Stromal cell of bone marrow (primary cell): ENCODE data around the gene SPTLC2.
"Not testable (repeated sequence)": the region's sequence is repeated elsewhere in the genome, so short reads cannot be mapped to it uniquely, and the experiment has no call there.

Source experiments
- DNase-seq: peaks from one replicate; pipeline ENCODE4 v3.0.0-alpha.2; 2012; ENCODE audit warnings: low read depth

SPTLC2 gene, protein sequence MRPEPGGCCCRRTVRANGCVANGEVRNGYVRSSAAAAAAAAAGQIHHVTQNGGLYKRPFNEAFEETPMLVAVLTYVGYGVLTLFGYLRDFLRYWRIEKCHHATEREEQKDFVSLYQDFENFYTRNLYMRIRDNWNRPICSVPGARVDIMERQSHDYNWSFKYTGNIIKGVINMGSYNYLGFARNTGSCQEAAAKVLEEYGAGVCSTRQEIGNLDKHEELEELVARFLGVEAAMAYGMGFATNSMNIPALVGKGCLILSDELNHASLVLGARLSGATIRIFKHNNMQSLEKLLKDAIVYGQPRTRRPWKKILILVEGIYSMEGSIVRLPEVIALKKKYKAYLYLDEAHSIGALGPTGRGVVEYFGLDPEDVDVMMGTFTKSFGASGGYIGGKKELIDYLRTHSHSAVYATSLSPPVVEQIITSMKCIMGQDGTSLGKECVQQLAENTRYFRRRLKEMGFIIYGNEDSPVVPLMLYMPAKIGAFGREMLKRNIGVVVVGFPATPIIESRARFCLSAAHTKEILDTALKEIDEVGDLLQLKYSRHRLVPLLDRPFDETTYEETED

DNA sequence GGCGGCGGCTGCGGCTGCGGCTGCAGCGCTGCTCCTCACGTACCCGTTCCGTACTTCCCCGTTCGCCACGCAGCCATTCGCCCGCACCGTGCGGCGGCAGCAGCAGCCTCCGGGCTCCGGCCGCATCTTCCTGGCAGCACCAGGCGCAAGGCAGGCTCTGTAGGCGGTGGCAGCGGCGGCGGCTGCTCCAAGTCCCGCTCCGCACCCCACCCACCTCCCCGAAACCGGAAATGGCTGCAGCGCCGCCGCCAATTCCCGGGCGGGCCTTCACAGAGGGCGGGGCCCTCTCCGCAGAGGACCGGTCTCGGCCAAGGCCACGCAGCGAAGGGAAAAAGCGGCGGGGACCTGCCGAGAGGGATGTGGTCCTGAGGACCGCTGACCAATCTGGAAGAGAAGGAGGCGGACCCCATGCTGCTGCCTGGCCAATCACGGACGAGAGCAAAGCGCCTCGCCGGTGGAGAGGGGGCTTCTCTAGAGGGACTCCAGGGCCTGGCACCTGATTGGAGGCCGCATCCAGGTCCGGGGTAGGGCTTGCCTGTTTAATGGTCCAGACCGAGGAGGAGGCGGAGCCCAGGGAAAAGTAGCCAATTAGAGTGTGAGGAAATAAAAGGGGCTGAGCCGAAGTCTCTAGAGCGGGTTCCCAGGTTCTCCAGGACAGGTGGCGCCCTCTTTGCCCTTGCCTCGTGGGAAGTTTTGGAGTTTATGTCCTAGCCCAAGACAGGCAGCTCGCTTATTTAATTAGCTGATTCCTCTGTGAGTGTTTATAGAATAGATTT is at the start of gene SPTLC2:
Gene SPTLC2, minus strand, starts transcription at position 184 of the 776 bp plus-strand sequence. Its CDS starts 58 bp downstream, at position 126.
- peak; percentile 99 for DNase-seq

DNA sequence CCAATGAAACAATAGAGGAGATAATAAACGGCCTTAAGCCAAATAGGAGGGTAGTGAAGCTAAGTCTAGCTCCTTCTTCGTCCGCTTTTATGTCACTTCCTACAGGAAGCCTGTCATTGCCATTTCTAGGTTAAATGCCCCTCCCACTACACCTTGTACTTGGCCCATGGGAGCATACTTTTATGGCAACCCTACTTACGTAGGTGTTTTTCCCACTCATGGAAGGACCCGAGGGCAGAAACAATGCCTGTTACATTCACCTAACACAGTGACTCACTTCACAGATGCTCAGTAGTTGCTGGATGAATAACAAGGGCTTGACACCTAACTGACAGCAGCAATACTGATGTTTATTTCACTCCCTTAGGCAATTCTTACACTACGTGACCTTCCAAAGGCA is 46.9 kb upstream of the SPTLC2 start:
- DNase-seq = no peak

DNA sequence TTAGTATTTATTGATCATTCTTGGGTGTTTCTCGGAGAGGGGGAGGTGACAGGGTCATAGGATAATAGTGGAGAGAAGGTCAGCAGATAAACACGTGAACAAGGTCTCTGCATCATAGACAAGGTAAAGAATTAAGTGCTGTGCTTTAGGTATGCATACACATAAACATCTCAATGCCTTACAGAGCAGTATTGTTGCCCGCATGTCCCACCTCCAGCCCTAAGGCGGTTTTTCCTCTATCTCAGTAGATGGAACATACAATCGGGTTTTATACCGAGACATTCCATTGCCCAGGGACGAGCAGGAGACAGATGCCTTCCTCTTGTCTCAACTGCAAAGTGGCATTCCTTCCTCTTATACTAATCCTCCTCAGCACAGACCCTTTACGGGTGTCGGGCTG is 45.1 kb upstream of the SPTLC2 start:
- DNase-seq = not testable (repeated sequence)

DNA sequence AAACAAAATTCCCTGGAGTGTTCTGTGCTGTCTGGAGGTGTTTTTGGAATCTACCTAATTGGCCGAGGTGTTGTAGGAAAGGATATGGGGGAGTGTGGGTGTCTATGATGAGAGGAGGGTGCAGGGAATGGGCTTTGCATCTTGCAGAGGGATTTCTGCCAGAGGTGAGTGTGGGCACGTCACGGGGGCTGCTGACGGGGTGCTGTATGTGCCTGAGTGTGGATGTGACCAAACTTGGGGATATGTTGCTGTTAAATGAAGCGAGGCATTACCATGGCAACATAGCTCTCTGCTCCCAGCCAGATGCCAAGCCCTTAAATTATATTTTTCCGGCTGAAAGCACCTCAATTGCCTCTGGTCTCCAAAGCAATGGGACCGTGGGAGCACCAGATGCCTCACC is 44.3 kb upstream of the SPTLC2 start:
- no peak for DNase-seq

DNA sequence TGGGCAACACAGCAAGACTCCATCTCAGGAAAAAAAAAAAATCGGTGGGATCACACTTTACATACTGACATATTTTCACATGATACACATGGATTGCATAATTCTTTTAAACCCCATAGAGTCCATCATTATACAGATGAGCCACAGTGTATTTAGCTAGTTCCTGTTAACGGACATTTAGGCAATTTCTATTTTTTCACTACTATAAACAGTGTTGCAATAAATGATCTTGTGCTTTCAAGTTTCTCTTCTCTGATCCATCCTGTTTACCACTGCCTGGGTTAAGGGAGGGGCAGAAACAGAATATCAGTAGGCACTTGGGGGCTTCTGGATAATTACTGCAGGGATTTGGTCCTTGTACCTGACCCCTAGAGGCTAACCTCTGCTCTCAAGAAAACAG is 43.4 kb upstream of the SPTLC2 start:
- DNase-seq = no peak

DNA sequence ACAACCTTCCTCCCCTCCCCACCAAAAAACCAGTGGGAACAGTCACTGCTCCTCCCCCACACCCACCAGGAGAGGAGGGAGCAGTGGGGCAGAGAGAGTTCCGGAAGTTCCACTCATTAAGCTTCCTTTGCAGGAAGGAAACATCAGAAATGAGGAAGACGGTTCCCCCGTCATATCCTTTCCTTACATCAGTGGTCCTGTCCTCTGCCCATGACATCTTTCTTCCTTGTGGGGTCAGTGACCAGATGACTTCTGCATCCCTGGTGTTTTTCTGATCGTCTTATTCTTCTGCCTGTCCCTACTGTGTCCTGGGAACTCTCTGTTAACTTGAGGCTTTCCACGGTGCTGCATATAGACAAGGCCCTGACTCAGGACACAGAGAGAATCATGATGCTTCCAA is 40.8 kb upstream of the SPTLC2 start:
- DNase-seq = no peak

DNA sequence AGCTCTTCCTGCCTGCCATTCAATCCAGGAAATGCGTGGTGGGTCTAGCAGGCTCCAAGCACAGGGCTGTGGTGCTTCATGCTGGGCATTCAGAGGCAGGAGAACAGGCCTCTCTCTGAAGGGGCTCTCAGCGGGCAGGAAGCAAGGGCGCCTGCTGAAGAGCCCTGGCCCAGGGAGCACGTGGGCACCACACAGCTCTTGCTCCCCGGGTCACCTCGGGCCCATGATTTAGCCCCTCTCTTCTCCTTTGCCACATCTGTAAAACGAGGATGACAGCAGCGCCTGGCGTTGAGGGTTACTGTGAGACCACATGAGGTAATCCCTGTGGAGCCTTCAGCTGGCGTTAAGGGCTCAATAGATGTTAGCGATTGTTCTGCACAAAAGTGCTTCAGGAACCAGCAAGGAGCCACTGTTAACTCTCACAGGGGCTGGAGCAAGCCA is 37.6 kb upstream of the SPTLC2 start:
- no peak for DNase-seq

DNA sequence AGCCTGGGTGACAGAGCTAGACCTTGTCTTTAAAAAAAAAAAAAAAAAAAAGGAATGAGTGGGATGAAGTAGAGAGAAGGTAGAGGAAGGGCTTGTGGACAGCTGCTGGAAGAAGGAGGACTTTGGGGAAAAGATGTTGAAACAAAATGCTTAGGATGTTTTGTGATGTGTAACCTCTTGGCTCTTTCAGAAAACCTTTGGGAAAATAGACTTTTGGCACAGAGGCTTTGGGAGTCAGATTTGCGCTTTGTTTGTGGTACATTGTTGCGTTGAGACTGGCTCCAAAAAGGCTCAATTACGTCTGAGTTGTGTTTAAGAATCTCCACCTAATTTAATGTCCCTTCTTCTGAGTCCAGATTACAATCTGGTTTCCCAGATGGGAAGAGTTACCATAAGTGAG is 32.9 kb upstream of the SPTLC2 start:
- no peak for DNase-seq

DNA sequence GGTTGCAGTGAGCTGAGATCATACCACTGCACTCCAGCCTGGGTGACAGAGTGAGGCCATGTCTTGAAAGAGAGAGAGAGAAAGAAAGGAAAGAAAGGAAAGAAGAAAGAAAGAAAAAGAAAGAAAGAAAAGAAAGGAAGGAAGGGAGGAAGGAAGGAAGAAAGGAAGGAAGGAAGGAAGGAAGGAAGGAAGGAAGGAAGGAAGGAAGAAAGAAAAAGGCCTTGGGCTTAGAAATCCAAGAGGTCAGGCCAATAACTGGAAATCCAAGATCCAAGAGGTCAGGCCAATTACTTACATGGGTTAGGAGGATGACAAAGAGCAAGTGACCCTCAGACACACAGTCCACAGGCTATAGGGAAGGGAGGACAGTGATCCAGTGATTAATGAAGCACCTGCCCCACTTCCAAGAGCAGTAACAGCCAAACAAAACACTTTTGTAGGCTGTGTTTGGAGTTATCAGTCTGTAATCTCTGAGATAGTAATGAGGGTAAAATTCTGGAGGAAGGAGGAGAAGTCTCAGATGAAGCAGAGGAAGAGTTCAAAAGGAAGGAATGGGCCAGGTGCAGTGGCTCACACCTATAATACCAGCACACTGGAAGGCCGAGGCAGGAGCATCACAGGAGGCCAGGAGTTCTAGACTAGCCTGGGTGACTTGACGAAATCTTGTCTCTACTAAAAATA is 32.2 kb upstream of the SPTLC2 start:
- no peak for DNase-seq

DNA sequence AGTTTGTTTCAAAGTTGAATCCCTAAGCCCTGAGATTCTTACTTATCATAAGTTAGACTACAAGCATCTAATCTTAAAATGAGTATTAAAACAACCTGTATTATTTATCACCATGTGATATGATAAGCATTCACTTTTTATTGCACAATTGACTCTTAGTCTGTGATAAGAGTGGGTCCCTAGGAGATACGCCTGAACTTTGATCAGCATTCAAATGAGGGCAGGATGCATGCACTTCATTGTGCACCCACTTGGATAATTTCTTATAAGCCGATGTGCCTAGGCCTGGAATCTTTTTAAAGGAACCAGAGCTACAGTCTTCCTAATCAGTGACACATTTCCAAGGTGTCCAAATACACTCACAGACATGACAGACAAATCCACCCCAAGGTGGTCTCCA is 31.4 kb upstream of the SPTLC2 start:
- no peak for DNase-seq

DNA sequence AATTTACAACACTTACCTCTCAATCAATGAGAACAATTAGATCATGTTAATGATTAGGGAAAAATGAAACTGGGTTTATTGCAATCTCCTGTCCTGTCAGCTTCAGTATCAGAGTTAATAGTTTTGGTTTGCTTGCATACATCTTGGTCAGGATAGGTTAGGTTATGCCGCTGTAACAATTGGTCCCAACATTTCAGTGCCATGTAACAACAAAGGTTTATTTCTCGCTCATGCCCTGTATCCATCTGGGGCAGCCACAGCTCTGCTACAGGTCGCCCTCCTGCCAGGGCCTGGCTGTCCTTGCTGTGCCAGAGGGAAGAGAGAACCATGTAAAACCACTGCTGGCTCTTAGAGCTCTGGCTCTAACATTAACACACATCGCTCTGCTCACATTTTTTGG is 30.5 kb upstream of the SPTLC2 start:
- no peak for DNase-seq

DNA sequence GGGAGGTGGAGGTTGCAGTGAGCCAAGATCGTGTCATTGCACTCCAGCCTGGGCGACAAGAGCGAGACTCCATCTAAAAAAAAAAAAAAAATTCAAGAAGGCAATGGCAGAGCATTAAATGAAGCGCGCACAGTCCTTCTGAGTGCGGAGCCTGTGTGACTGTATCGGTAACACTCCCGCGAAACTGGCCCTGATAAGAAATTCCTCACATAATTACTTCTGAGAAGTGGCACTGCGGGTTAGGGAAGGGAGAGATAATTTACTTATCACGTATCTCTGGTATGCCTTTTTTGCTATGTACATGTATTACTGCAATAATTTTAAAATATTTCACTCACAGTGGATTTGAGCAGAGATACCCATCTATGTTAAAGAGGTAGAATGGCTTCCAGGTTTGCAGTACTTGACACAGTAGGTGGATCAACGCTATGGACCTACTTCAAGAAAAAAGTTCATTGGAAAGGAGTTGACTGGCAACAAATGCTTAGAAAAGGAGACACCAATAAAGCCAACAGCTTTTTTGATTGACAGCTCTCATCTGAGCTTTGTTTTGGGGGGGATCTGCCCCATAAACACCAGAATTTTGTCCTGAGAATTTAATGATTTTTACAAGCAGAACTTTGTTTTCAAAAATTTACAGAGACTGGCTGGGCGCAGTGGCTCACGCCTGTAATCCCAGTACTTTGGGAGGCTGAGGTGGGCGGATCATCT is 29.2 kb upstream of the SPTLC2 start:
- DNase-seq = no peak

DNA sequence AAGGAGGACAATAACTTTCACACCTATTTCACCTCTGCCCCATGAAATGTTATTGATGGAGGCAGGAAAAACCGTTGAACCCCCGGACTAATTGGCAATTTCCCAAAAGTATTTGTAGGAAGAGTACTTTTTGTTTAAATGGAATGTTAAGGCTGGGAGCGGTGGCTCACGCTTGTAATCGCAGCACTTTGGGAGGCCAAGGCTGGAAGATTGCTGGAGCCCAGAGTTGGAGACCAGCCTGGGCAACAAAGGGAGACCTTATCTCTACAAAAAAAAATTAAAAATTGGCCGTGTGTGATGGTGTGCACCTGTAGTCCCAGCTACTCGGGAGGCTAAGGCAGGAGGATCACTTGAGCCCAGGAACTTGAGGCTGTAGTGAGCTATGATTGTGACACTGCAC is 26.0 kb upstream of the SPTLC2 start:
- no peak for DNase-seq

DNA sequence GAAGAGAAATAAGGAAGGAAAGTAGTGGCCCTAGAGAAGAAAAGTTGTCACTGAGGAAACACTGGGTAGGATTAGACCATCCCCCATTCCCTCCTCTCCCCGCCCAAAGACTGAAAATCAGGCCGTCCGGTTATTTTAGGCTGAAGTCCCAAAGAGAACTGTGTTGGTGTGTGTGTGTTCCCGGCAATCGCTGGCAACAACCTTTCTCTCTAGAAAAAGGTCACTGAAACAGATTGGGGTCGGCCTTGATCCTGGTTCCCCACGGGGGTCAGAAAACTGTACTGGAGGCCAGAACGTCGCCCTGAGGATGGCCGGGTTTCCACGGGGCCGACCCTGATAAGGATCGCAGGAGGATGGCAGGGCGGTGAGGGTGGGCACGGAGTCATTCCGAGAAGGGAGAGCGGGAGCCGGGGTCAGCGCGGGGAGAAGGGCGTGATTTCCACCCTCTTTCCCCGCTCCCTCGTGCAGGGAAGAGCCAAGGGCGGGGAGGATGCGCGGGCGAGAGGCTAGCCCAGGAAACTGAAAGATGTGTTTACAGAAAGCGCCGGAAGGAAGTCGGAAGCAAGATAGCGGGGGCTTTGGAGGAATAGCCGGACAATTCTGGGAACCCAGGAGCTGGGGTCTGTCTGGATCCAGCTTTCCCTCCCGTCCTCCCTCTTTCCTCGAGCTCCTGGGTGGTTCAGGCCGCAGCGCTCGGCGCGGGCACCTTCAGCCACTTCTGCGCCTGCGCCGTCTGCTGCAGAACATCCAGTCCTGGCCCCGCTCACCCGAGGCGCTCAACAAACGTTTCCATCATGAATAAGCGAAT is 25.3 kb upstream of the SPTLC2 start:
- no peak for DNase-seq

DNA sequence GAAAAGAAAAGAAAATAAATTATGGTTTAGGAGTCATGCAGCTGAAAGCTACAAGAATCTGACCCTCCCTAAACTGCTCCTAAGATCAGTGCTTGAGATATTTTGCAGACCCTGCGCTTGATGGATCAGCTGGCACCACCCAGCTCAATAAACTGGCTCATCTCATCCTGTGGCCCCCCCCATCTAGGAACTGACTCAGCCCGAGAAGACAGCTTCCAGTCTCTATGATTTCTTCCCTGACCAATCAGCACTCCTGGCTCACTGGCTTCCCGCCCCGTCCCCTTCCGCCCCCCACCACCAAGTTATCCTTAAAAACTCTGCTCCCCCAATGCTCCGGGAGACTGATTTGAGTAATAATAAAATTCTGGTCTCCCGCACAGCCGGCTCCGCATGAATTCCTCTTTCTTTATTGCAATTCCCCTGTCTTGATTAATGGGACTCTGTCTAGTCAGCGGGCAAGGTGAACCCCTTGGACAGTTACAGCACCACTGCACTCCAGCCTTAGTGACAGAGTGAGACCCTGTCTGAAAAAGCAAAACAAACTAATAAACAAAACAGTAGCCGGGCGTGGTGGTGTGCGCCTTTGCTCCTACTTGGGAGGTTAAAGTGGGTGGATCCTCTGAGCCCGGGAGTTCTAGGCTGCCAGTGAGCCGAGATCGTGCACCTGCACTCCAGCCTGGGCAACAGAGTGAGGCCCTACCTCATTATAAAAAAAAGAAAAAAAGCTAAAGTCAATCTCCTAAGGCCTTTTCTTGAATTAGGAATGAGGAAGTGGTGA is 24.5 kb upstream of the SPTLC2 start:
- no peak for DNase-seq

DNA sequence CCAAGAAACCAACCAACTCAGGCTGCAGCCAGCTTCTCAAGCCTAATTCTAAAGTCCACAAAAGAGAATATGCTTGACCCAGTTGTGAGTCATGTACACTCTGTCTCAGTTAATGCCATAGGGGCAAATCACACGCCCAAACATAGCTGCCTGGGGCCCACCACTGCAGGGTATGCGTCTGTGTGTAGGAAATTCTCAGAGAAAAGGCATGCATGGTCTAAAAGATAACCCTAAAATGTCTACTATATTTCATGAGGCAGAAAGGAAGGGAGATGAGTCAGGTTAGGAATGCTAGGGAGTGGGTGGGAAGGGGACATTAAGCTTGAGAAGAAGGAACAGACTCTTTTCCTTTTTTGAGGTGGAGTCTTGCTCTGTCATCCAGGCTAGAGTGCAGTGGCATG is 22.3 kb upstream of the SPTLC2 start:
- DNase-seq = peak; percentile 72

DNA sequence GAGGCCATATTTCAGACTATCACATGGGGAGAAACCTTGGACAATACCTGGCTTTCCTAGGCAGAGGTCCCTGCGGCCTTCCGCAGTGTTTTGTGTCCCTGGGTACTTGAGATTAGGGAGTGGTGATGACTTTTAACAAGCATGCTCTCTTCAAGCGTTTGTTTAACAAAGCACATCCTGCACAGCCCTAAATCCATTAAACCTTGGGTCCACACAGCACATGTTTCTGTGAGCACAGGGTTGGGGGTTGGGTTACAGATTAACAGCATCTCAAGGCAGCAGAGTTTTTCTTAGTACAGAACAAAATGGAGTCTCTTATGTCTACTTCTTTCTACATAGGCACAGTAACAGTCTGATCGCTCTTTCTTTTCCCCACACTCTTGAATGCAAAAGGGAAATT is 19.4 kb upstream of the SPTLC2 start:
- DNase-seq = not testable (repeated sequence)

DNA sequence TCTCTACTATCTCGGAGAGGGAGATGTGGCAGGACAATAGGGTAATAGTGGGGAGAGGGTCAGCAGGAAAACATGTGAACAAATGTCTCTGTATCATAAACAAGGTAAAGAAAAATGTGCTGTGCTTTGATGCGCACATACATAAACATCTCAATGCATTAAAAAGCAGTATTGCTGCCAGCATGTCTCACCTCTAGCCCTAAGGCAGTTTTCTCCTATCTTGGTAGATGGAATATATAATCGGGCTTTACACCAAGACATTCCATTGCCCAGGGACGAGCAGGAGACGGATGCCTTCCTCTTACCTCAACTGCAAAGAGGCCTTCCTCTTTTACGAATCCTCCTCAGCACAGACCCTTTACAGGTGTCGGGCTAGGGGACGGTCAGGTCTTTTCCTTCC is 19.0 kb upstream of the SPTLC2 start:
- DNase-seq = not testable (repeated sequence)

DNA sequence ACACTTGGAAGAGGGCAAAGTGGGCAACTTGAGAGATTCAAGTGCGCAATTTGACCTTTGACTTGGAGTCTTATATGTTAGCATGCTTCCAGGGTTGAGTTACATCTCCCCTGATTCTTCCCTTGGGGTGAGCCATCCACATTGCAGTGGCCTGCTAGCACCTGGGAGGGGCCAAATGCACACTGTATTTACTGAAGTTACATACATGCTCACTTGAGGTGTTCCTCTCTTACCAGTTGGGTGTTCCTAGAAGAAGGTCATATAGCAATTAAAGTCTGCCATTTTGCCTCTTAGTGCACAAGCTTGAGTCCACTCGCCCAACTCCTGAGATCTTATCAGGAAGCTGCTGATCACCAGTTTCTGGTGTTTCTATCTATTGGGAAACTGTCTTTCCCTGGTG is 13.7 kb upstream of the SPTLC2 start:
- DNase-seq = no peak

DNA sequence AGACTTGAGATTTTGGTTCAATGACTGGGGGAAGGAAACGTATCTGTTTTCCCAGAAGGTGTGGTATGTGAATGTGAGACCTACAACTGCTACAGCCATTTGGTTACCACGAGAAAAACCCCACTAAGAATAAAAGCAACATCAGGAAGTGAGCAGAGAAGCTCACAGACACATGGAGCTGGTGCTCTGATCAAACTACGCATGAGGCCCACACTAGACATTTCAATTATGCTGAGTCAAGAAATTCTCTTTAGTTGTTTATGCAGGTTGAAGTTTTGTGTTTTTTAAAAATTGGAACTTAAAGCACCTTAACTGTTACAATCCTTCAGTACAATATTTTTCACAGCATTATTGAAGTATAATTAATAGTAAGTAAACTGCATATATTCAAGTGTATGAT is 8.9 kb upstream of the SPTLC2 start:
- DNase-seq = no peak
